Measurements from ENCODE around the gene TTLL6.

DNA sequence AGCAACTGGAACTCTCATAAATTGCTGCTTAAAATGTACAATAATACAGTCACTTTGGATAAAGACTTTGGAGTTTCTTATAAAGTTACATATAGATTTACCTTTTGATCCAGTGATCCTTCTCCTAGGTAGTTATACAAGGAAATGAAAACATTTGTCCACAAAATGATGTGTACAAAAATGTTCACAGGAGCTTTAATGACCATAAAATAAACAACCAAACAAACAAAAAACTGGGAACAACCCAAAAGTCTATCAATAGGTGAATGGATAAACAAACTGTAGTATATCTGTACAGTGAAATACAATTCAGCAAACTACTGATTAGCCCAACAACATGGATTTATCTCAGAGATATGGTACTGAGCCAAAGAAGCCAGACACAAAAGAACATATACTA lies 37.6 kb downstream of the TTLL6 start:
- TF ChIP-seq EZH2 (IDR thresholded peaks at IDR 0.05; ENCODE audit: insufficient read depth, poor library complexity, severe bottlenecking) (no peak), EZH2phosphoT487 (IDR thresholded peaks at IDR 0.05; ENCODE audit: insufficient read depth, low read depth) (no peak)
